Lower lobe of right lung (tissue), 2 donors: ENCODE results near the gene HESX1. TPM values are rescaled to one million over a fixed set of nuclear protein-coding genes. Genes with fewer than 3 reads are reported as not detected.

Experiments
- ATAC-seq, 2 donors: fragments of 200-7000 bp; cut with Tn5 transposase; one replicate each; pipeline ENCODE4 v1.9.1; 2020 to 2022; ENCODE audit warnings: mild to moderate bottlenecking in 2 of 2, moderate library complexity in 2 of 2
- DNase-seq: peaks from one replicate; pipeline ENCODE4 v3.0.0-alpha.2; 2020
- H3K27ac ChIP-seq: fragments of 200-600 bp; one replicate; pipeline ENCODE4 v1.8.0; 2022
- H3K27me3 ChIP-seq: fragments of 200-600 bp; one replicate; pipeline ENCODE4 v1.8.0; 2022; ENCODE audit warnings: low read depth
- H3K36me3 ChIP-seq: fragments of 200-600 bp; one replicate; pipeline ENCODE4 v1.8.0; 2022; ENCODE audit warnings: mild to moderate bottlenecking
- H3K4me1 ChIP-seq: fragments of 200-600 bp; one replicate; pipeline ENCODE4 v1.8.0; 2022
- H3K4me3 ChIP-seq: fragments of 200-600 bp; one replicate; pipeline ENCODE4 v1.8.0; 2022; ENCODE audit warnings: mild to moderate bottlenecking
- H3K9me3 ChIP-seq: fragments of 200-600 bp; one replicate; pipeline ENCODE4 v1.8.0; 2022
- intact Hi-C: fragments of 100-400 bp; cut with DNase I; formaldehyde crosslinking; loops from one replicate; pipeline ENCODE4 v1.11.0; 2022
- total RNA-seq: library from RNA; stranded (reverse); fragmentation: NEBNext Ultra II Directional; extraction: Animal tissue kit (Norgen Biotek cat#: 25700); gene quantifications from one replicate; pipeline ENCODE4 v1.2.1, GENCODE V29; 2021
- TF ChIP-seq, protein P1 (sequence below): fragments of 200-600 bp; IDR thresholded peaks from one replicate; pipeline ENCODE4 v1.8.0; 2022; ENCODE audit warnings: antibody characterized with exemption, mild to moderate bottlenecking
- donor health status: DM: no; HTN: yes; CAD: no; lungs with severe emphysema.

The HESX1 gene
- total RNA-seq, 1 donor from 2014 or later = 0.86 TPM

- intact Hi-C loops = no loop called here
- no peak for DNase-seq
- TF ChIP-seq, protein P1, sequence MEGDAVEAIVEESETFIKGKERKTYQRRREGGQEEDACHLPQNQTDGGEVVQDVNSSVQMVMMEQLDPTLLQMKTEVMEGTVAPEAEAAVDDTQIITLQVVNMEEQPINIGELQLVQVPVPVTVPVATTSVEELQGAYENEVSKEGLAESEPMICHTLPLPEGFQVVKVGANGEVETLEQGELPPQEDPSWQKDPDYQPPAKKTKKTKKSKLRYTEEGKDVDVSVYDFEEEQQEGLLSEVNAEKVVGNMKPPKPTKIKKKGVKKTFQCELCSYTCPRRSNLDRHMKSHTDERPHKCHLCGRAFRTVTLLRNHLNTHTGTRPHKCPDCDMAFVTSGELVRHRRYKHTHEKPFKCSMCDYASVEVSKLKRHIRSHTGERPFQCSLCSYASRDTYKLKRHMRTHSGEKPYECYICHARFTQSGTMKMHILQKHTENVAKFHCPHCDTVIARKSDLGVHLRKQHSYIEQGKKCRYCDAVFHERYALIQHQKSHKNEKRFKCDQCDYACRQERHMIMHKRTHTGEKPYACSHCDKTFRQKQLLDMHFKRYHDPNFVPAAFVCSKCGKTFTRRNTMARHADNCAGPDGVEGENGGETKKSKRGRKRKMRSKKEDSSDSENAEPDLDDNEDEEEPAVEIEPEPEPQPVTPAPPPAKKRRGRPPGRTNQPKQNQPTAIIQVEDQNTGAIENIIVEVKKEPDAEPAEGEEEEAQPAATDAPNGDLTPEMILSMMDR = no peak
These were observed 23.7 kb downstream of the HESX1 start for GRCh38 chr3:57176045-57176444.

DNA sequence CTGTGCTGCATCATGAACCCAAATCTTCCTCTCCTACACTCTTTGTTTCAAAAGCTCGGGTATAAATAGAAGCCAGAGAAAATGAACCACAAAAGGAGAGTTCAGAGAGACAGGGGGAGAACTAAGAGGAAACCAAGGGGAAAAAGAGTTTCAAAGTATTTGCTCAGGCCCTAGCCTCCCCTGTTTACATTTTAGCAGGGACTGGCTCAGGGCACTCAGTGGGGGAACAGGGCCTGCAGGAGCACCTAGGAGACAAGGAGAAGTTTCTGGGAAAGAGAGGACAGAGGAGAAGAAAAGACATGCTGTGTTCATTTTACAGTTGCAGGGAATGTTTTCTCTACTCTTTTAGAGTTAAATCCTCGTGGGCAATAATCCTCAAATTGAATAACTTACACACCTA, 26.1 kb downstream of the HESX1 start:
- ATAC-seq (no peak), DNase-seq (no peak)
- Histone ChIP-seq H3K36me3 (no peaks in the 10 kb centered on the region), H3K9me3 (no peaks in the 10 kb centered on the region), H3K4me1 (peaks cover 11% of the 10 kb centered on the region), H3K27me3 (peaks cover 9% of the 10 kb centered on the region), H3K27ac (no peak overlapping the region), H3K4me3 (no peak overlapping the region)
- TF ChIP-seq, protein P1 = no peak
- intact Hi-C loops = no loop called here

More at GRCh38 chr3:57176045-57176444, 23.7 kb downstream of the HESX1 start:
- no peak overlapping the region for H3K27ac ChIP-seq
- H3K4me3 ChIP-seq = no peak overlapping the region
- no peaks in the 10 kb centered on the region for H3K9me3 ChIP-seq
- no peaks in the 10 kb centered on the region for H3K4me1 ChIP-seq
- no peaks in the 10 kb centered on the region for H3K36me3 ChIP-seq
- ATAC-seq = no peak
- H3K27me3 ChIP-seq = no peaks in the 10 kb centered on the region

DNA sequence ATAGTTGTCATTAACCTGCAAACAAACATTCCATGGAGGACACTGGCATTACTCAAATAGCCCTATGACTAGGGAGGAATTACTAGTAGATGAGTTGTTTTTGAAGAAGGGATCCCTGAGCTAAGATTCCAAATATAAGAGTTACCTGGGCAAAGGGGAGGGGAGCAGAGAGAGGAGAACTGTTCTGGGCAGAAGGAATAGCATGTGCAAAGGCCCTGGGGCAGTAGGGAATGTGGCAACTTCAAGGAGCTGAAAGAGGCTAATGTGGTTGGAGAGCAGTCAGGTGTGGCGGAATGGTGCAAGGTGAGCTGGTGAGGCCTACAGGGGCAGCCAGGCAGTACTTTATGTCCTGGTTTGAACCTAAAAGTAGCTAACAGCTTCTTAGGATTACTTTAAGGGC, 28.8 kb downstream of the HESX1 start:
- DNase-seq = no peak
- Histone ChIP-seq H3K27ac (no peak overlapping the region), H3K4me1 (peaks cover 11% of the 10 kb centered on the region), H3K4me3 (no peak overlapping the region), H3K36me3 (no peaks in the 10 kb centered on the region), H3K27me3 (peaks cover 13% of the 10 kb centered on the region), H3K9me3 (no peaks in the 10 kb centered on the region)
- intact Hi-C loops = no loop called here
- no peak for ATAC-seq
- TF ChIP-seq, protein P1 = no peak

DNA sequence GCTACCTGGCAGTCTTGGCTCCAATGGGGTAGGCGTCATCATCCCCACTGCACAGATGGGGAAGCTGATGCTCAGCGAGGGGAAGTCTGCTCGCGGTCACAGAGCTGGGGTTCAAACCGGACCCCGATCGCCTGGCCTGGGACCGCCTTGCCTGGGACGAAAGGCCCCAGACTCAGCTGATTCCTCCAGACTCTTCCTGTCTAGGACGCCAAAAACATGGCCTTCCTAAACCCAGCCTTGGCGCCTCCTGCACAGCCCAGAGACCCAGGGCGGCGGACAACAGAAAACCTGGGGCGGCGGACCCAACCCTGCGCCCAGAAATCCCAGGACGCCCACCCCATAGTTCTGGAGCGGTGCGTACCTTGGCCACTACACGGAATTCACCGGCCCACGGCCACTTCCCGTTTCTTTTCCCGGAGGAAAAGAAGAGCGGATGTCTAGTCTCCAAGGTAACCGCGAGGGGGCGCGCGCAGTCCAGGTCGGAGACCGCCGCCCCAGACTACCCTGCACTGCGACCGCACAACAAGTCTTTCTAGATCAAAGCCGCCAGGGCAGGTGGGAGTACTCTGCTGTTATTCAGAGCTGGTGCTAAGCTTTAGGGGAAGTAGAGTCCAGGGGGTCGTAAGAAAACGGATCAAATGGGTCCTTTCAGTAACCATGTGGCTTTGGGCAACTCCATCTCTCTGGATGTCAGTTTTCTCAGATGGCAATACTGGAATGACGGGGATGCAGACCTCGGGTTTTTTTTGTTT, 29.7 kb downstream of the HESX1 start:
- Histone ChIP-seq H3K27me3 (peaks cover 13% of the 10 kb centered on the region), H3K36me3 (no peaks in the 10 kb centered on the region), H3K4me3 (peak overlapping the region; percentile 55), H3K27ac (peak overlapping the region; percentile 13), H3K4me1 (peaks cover 14% of the 10 kb centered on the region), H3K9me3 (no peaks in the 10 kb centered on the region)
- peak; percentile 86 to 91 for ATAC-seq
- peak; percentile 82 for DNase-seq
- intact Hi-C loops = no loop called here
- TF ChIP-seq, protein P1 = peak; percentile 82

DNA sequence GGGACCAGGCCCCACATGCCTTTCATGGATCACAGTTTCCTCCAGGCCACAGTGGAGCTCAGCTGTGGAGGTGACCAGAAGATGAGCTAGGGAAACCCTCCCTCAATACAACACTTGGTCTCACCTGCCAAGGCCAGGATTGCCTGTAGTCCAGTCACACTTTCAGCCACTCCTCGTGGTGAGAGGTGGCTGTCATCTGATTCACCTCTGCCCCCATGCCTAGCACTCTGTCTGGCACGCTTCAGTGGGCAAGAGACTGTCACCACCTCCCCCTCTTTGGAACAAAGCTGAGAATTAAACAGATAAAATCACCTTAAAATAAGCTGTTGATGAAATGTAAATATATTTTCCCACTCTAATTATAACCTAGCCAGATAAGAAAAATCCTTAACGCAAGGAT, 30.7 kb downstream of the HESX1 start:
- H3K36me3 ChIP-seq = no peaks in the 10 kb centered on the region
- H3K27ac ChIP-seq = no peak overlapping the region
- no peak for DNase-seq
- H3K27me3 ChIP-seq = peaks cover 22% of the 10 kb centered on the region
- intact Hi-C loops = no loop called here
- H3K4me1 ChIP-seq = peaks cover 21% of the 10 kb centered on the region
- no peak for ATAC-seq
- TF ChIP-seq, protein P1 = no peak
- no peaks in the 10 kb centered on the region for H3K9me3 ChIP-seq
- no peak overlapping the region for H3K4me3 ChIP-seq
